K562 (cell line): Measurements from ENCODE around the gene EPHX1. TPM values are rescaled to one million over a fixed set of nuclear protein-coding genes. Genes with fewer than 3 reads are reported as not detected.

Source experiments
- AFF1 ChIP-seq, 2 experiments: fragments of 450-650 bp; IDR thresholded peaks; 2 replicates each; pipeline ENCODE4 v1.6.1; 2018; ENCODE audit warnings: mild to moderate bottlenecking in 2 of 2, low read depth in 1 of 2; ENCODE audit not compliant: partially characterized antibody in 2 of 2
- ARHGAP35 ChIP-seq: fragments of 450-650 bp; IDR thresholded peaks from 2 replicates; pipeline ENCODE4 v1.6.1; 2018; ENCODE audit not compliant: partially characterized antibody
- ARID3B ChIP-seq: fragments of 250-450 bp; sonication (Bioruptor Pico); IDR thresholded peaks from 2 replicates; pipeline ENCODE4 v1.4.0; 2020; ENCODE audit warnings: borderline replicate concordance
- FOXP4 ChIP-seq: sonication (generic); formaldehyde crosslinking; IDR thresholded peaks from 2 replicates; pipeline ENCODE4 v1.8.0; 2022; ENCODE audit warnings: mild to moderate bottlenecking, missing genetic modification reagents, borderline replicate concordance
- GTF2F1 ChIP-seq: IDR thresholded peaks from 2 replicates; pipeline ENCODE4 v1.6.1; 2011; ENCODE audit warnings: low read depth, low read length, improper control_type of control experiment
- HDAC2 ChIP-seq: fragments of 450-650 bp; IDR thresholded peaks from 2 replicates; pipeline ENCODE4 v1.6.1; 2016; ENCODE audit warnings: mild to moderate bottlenecking
- MAFG ChIP-seq: fragments of 450-650 bp; conservative IDR thresholded peaks from 2 replicates; pipeline ENCODE4 v1.6.1; 2016; ENCODE audit warnings: missing genetic modification characterization, missing compliant biosample characterization
- MAZ ChIP-seq, 2 experiments: fragments of 450-650 bp in 1 of 2; sonication (generic) in 1 of 2; formaldehyde crosslinking; IDR thresholded peaks in 1 of 2; conservative IDR thresholded peaks in 1 of 2; 2 replicates each; pipeline versions ENCODE4 v1.4.0 to v1.5.0; 2020; ENCODE audit warnings: mild to moderate bottlenecking in 1 of 2, missing genetic modification reagents in 1 of 2
- MEF2D ChIP-seq: conservative IDR thresholded peaks from 2 replicates; pipeline ENCODE4 v1.6.1; 2016; ENCODE audit warnings: low read depth, missing genetic modification characterization, missing compliant biosample characterization
- NFRKB ChIP-seq: fragments of 450-650 bp; IDR thresholded peaks from 2 replicates; pipeline ENCODE4 v1.6.1; 2016; ENCODE audit warnings: low read depth
- SMAD2 ChIP-seq: fragments of 150-350 bp; IDR thresholded peaks from 2 replicates; pipeline ENCODE4 v1.6.1; 2014; ENCODE audit warnings: low read depth, mild to moderate bottlenecking, low read length
- SMARCC2 ChIP-seq: fragments of 450-650 bp; IDR thresholded peaks from 2 replicates; pipeline ENCODE4 v1.6.1; 2017; ENCODE audit warnings: antibody characterized with exemption, moderate library complexity, mild to moderate bottlenecking, low read depth
- STAT5A ChIP-seq: IDR thresholded peaks from 2 replicates; pipeline ENCODE4 v1.6.1; 2012; ENCODE audit warnings: low read length, inconsistent platforms, borderline replicate concordance
- TAF7 ChIP-seq: fragments of 450-650 bp; IDR thresholded peaks from 2 replicates; pipeline ENCODE4 v1.6.1; 2016; ENCODE audit warnings: missing genetic modification characterization, missing compliant biosample characterization
- USF2 ChIP-seq: sonication (generic); formaldehyde crosslinking; IDR thresholded peaks from 2 replicates; pipeline ENCODE4 v1.5.0; 2020; ENCODE audit warnings: missing genetic modification reagents
- ZNF217 ChIP-seq: sonication (generic); formaldehyde crosslinking; IDR thresholded peaks from 2 replicates; pipeline ENCODE4 v1.8.0; 2022; ENCODE audit warnings: mild to moderate bottlenecking, missing genetic modification reagents
- ZNF253 ChIP-seq: fragments of 250-450 bp; sonication (Bioruptor Pico); conservative IDR thresholded peaks from 2 replicates; pipeline ENCODE4 v1.6.1; 2021; ENCODE audit warnings: mild to moderate bottlenecking
- ZNF668 ChIP-seq: fragments of 250-450 bp; sonication (Bioruptor Pico); IDR thresholded peaks from 2 replicates; pipeline ENCODE4 v1.8.0; 2022; ENCODE audit warnings: mild to moderate bottlenecking, inconsistent platforms
- polyA plus RNA-seq, 8 experiments: library from polyadenylated mRNA; depleted of rRNA in 4 of 8; stranded (reverse) in 5 of 8; unstranded in 3 of 8; fragments of >200 nt; fragmentation: Nextera tagmentation in 2 of 8; fragmentation: Illumina TruSeq in 1 of 8; extraction: Ambion mirVana in 2 of 8; extraction: Trizol in 1 of 8; gene quantifications; 2 replicates each; pipeline versions ENCODE4 v1.2.1 to v1.2.3, GENCODE V29; 2011 to 2014; ENCODE audit warnings: inconsistent platforms in 1 of 8, missing spikeins in 1 of 8
- total RNA-seq, 7 experiments: library from RNA; depleted of rRNA in 6 of 7; stranded (reverse); fragments of >200 nt in 6 of 7; fragmentation: Illumina TruSeq in 2 of 7; extraction: Trizol in 2 of 7; gene quantifications; 2 replicates each; pipeline versions ENCODE4 v1.2.1 to v1.2.3, GENCODE V29; 2011 to 2021; ENCODE audit warnings: low replicate concordance in 1 of 7

The EPHX1 gene
- total and polyA plus RNA-seq, 9 of the 15 experiments (the other 6 are each of a cell fraction or from before 2014, with no cell fraction given) = 0.21 to 27.0 (median 6.7) TPM

- TF ChIP-seq AFF1 (IDR thresholded peaks at IDR 0.05; ENCODE audit: low read depth in 1 of 2, partially characterized antibody in 2 of 2) (peak in 1 of 2 experiments; percentile 59), ZNF668 (CRISPR knock-in tag) (no peak), ZNF217 (CRISPR knock-in tag) (no peak), GTF2F1 (0 out of 2 replicates have a peak, but pooled peaks have one; percentile 60), USF2 (no peak), NFRKB (peak; percentile 94), ARID3B (CRISPR knock-in tag) (no peak), FOXP4 (0 out of 2 replicates have a peak, but pooled peaks have one; percentile 93), HDAC2 (peak; percentile 68), ZNF253 (no peak), STAT5A (no peak), SMARCC2 (no peak), ARHGAP35 (no peak), SMAD2 (no peak), MAFG (no peak), MAZ (CRISPR knock-in tag; conservative IDR thresholded peaks at IDR 0.05 in 1 of 2, IDR thresholded peaks at IDR 0.05 in 1 of 2) (peak; percentile 38 to 85; a peak in 3 of 4 replicates), MEF2D (tag) (no peak; the same call in 1 of the 2 replicates), TAF7 (tag) (peak; percentile 88)
Measured at GRCh38 chr1:225777583-225778336, 32.2 kb upstream of the EPHX1 start, which contains the start of gene SRP9 (continued).
